ENCODE data around the gene SYNGR3. TPM values are rescaled to one million over a fixed set of nuclear protein-coding genes. Genes with fewer than 3 reads are reported as not detected.

The SYNGR3 gene
- total RNA-seq, 1 donor from 2014 or later, result 3.3 TPM

- Mint-ChIP-seq H3K36me3 (ENCODE audit: insufficient read depth) (peaks cover 1% of the 10 kb centered on the region), H3K4me3 (ENCODE audit: low read depth) (no peak overlapping the region), H3K4me1 (ENCODE audit: low read depth) (peaks cover 5% of the 10 kb centered on the region), H3K9me3 (ENCODE audit: low read depth) (no peaks in the 10 kb centered on the region), H3K27ac (no peak overlapping the region), H3K27me3 (no peaks in the 10 kb centered on the region)
- DNase-seq (ENCODE audit: low spot score, unreplicated experiment), result no peak
- no peak for TF ChIP-seq CTCF (IDR thresholded peaks at IDR 0.05; ENCODE audit: unreplicated experiment)
Observed at GRCh38 chr16:2040787-2041522, 51.2 kb downstream of the SYNGR3 start.

GRCh38 chr16:2042171-2042985 is 52.6 kb downstream of the SYNGR3 start:
- peaks cover 1% of the 10 kb centered on the region for H3K36me3 Mint-ChIP-seq (ENCODE audit: insufficient read depth)
- no peak for DNase-seq (ENCODE audit: low spot score, unreplicated experiment)
- no peak overlapping the region for H3K4me3 Mint-ChIP-seq (ENCODE audit: low read depth)
- no peaks in the 10 kb centered on the region for H3K9me3 Mint-ChIP-seq (ENCODE audit: low read depth)
- no peaks in the 10 kb centered on the region for H3K27me3 Mint-ChIP-seq
- H3K4me1 Mint-ChIP-seq (ENCODE audit: low read depth), result peaks cover 10% of the 10 kb centered on the region
- TF ChIP-seq CTCF (IDR thresholded peaks at IDR 0.05; ENCODE audit: unreplicated experiment), result no peak
- no peak overlapping the region for H3K27ac Mint-ChIP-seq

- Mint-ChIP-seq H3K27me3 (no peaks in the 10 kb centered on the region), H3K36me3 (ENCODE audit: insufficient read depth) (peaks cover 1% of the 10 kb centered on the region), H3K4me3 (ENCODE audit: low read depth) (no peak overlapping the region), H3K9me3 (ENCODE audit: low read depth) (no peaks in the 10 kb centered on the region), H3K4me1 (ENCODE audit: low read depth) (peaks cover 10% of the 10 kb centered on the region), H3K27ac (no peak overlapping the region)
- TF ChIP-seq CTCF (IDR thresholded peaks at IDR 0.05; ENCODE audit: unreplicated experiment), result no peak
- no peak for DNase-seq (ENCODE audit: low spot score, unreplicated experiment)
Observed at GRCh38 chr16:2042986-2043666, 53.4 kb downstream of the SYNGR3 start.

Other genes with a start within 250 kb of the SYNGR3 start
- 34.4 and 35.3 TPM in 2 replicates for gene NME3, start 218.4 kb upstream of the SYNGR3 start, total RNA-seq
- gene EME2, start 217.2 kb upstream of the SYNGR3 start, total RNA-seq, result 50.6 and 53.4 TPM in 2 replicates
- gene MRPS34, start 216.8 kb upstream of the SYNGR3 start, total RNA-seq, result 77.2 and 84.6 TPM in 2 replicates
- 47.8 and 50.2 TPM in 2 replicates for gene SPSB3, start 207.4 kb upstream of the SYNGR3 start, total RNA-seq
- 59.9 and 65.4 TPM in 2 replicates for gene NUBP2, start 207.0 kb upstream of the SYNGR3 start, total RNA-seq
- gene IGFALS, start 196.3 kb upstream of the SYNGR3 start, total RNA-seq, result 0.60 and 1.2 TPM in 2 replicates
- gene HAGH, start 163.1 kb upstream of the SYNGR3 start, total RNA-seq, result 43.6 and 46.4 TPM in 2 replicates
- gene FAHD1, start 162.8 kb upstream of the SYNGR3 start, total RNA-seq, result 26.3 and 27.9 TPM in 2 replicates
- not detected in 2 replicates for gene MEIOB, start 117.8 kb upstream of the SYNGR3 start, total RNA-seq
- gene HS3ST6, start 71.6 kb upstream of the SYNGR3 start, total RNA-seq, result 0.46 TPM in 1 of 2 replicates, not detected in the other
- gene MSRB1, start 46.8 kb upstream of the SYNGR3 start, total RNA-seq, result 28.5 and 28.9 TPM in 2 replicates
- gene RPL3L, start 35.3 kb upstream of the SYNGR3 start, total RNA-seq, result not detected in 2 replicates
- gene NDUFB10, start 30.4 kb upstream of the SYNGR3 start, total RNA-seq, result 96.9 and 105 TPM in 2 replicates
- 2,309 and 2,385 TPM in 2 replicates for gene RPS2, start 25.1 kb upstream of the SYNGR3 start, total RNA-seq
- gene RNF151, start 23.1 kb upstream of the SYNGR3 start, total RNA-seq, result not detected in 2 replicates
- 30.8 and 32.2 TPM in 2 replicates for gene TBL3, start 17.9 kb upstream of the SYNGR3 start, total RNA-seq
- gene NOXO1, start 8.5 kb upstream of the SYNGR3 start, total RNA-seq, result 0.93 and 1.5 TPM in 2 replicates
- gene GFER, start 5.8 kb upstream of the SYNGR3 start, total RNA-seq, result 27.1 and 32.9 TPM in 2 replicates
- gene ZNF598, start 19.9 kb downstream of the SYNGR3 start, total RNA-seq, result 41.5 and 43.6 TPM in 2 replicates
- 5.0 and 5.3 TPM in 2 replicates for gene NPW, start 29.8 kb downstream of the SYNGR3 start, total RNA-seq
- gene NHERF2, start 36.9 kb downstream of the SYNGR3 start, total RNA-seq, result 8.4 and 10.3 TPM in 2 replicates
- 24.2 and 28.1 TPM in 2 replicates for gene NTHL1, start 57.9 kb downstream of the SYNGR3 start, total RNA-seq
- gene TSC2, start 58.0 kb downstream of the SYNGR3 start, total RNA-seq, result 241 and 253 TPM in 2 replicates
- gene PKD1, start 145.9 kb downstream of the SYNGR3 start, total RNA-seq, result 96.2 and 97.8 TPM in 2 replicates
- 20.4 and 23.3 TPM in 2 replicates for gene RAB26, start 158.7 kb downstream of the SYNGR3 start, total RNA-seq
- 79.6 and 85.2 TPM in 2 replicates for gene TRAF7, start 165.8 kb downstream of the SYNGR3 start, total RNA-seq
- 12.7 and 13.1 TPM in 2 replicates for gene CASKIN1, start 206.6 kb downstream of the SYNGR3 start, total RNA-seq
- 51.5 TPM in 2 replicates for gene MLST8, start 215.5 kb downstream of the SYNGR3 start, total RNA-seq
- gene BRICD5, start 220.9 kb downstream of the SYNGR3 start, total RNA-seq, result 22.5 and 24.6 TPM in 2 replicates
- 28.5 and 30.6 TPM in 2 replicates for gene PGP, start 224.9 kb downstream of the SYNGR3 start, total RNA-seq
- gene E4F1, start 233.6 kb downstream of the SYNGR3 start, total RNA-seq, result 30.9 and 33.7 TPM in 2 replicates
- gene DNASE1L2, start 246.5 kb downstream of the SYNGR3 start, total RNA-seq, result 1.7 and 2.1 TPM in 2 replicates

Measured in progenitor cell of endocrine pancreas (in vitro differentiated cells).